Endothelial cell of umbilical vein (primary cell): ENCODE results near the gene LYPD1. TPM values are rescaled to one million over a fixed set of nuclear protein-coding genes. Genes with fewer than 3 reads are reported as not detected.

Source experiments
- BruUV-seq: library from RNA; stranded (reverse); fragments of 400-500 nt; replicated peaks from 2 replicates; lab custom pipeline; 2021; lab: Mats Ljungman, UMichigan
- CTCF ChIA-PET: fragments of 300-600, 350-600 bp; sonication (Branson Sonifier 250); formaldehyde crosslinking; loops from one replicate; lab custom pipeline; 2021; ENCODE audit warnings: antibody characterized with exemption, inconsistent platforms; lab: Charles Lee
- POLR2A ChIA-PET: fragments of 300-600, 350-600 bp; sonication (Branson Sonifier 250); formaldehyde crosslinking; loops from one replicate; lab custom pipeline; 2021; ENCODE audit warnings: antibody characterized with exemption, inconsistent platforms; lab: Charles Lee
- DNase-seq: peaks from one replicate; pipeline ENCODE4 v3.0.0-alpha.2; 2011; ENCODE audit warnings: low read depth, low spot score
- FAIRE-seq: peaks from 2 replicates; lab custom pipeline; 2011; peaks lifted over from hg19 to GRCh38; lab: Jason Lieb, UNC
- H2AFZ ChIP-seq: 2 replicates; pipeline ENCODE4 v1.6.0; 2012; ENCODE audit warnings: low read depth, low read length, control low read depth, inconsistent platforms
- H3K27ac ChIP-seq: 2 replicates; pipeline ENCODE4 v1.5.1; 2011; ENCODE audit warnings: low read depth, mild to moderate bottlenecking, control low read depth, low read length, moderate library complexity; ENCODE audit not compliant: insufficient read depth
- H3K27me3 ChIP-seq, 2 experiments: 2 replicates each; pipeline versions ENCODE4 v1.6.0 to v1.6.1; 2011; ENCODE audit warnings: low read length in 2 of 2, mixed read lengths in 1 of 2; ENCODE audit not compliant: control insufficient read depth in 2 of 2, insufficient read depth in 2 of 2
- H3K36me3 ChIP-seq, 2 experiments: 2 replicates in 1 of 2; 3 replicates in 1 of 2; pipeline ENCODE4 v1.5.1; 2011; ENCODE audit warnings: low read length in 2 of 2, mild to moderate bottlenecking in 1 of 2, moderate library complexity in 1 of 2; ENCODE audit not compliant: control insufficient read depth in 2 of 2, insufficient read depth in 2 of 2; ENCODE audit errors: extremely low read depth in 1 of 2
- H3K4me1 ChIP-seq: 3 replicates; pipeline ENCODE4 v1.5.1; 2011; ENCODE audit warnings: mild to moderate bottlenecking, low read length; ENCODE audit not compliant: control insufficient read depth, insufficient read depth; ENCODE audit errors: extremely low read depth
- H3K4me2 ChIP-seq: 2 replicates; pipeline ENCODE4 v1.6.1; 2011; ENCODE audit warnings: low read length, control low read depth, mixed read lengths; ENCODE audit not compliant: insufficient read depth
- H3K4me3 ChIP-seq, 3 experiments: fragments of 200-600 bp in 1 of 3; sonication (generic), shearing (Covaris generic) in 1 of 3; replicated peaks in 1 of 3; 2 replicates each; pipeline ENCODE4 v1.5.1; 2011 to 2016; ENCODE audit warnings: control low read depth in 3 of 3, low read length in 3 of 3, mild to moderate bottlenecking in 2 of 3, inconsistent platforms in 1 of 3, low read depth in 1 of 3, moderate library complexity in 1 of 3; ENCODE audit not compliant: insufficient read depth in 1 of 3
- H3K79me2 ChIP-seq: 2 replicates; pipeline ENCODE4 v1.6.0; 2012; ENCODE audit warnings: low read length, inconsistent platforms; ENCODE audit not compliant: control insufficient read depth, insufficient read depth
- H3K9ac ChIP-seq: replicated peaks from 2 replicates; pipeline ENCODE3; 2011; ENCODE audit warnings: low read length, control low read depth; ENCODE audit not compliant: insufficient read depth; ENCODE audit errors: extremely low read depth
- H3K9me1 ChIP-seq: replicated peaks from 3 replicates; pipeline ENCODE4 v1.6.0; 2011; ENCODE audit warnings: mild to moderate bottlenecking, low read length; ENCODE audit not compliant: control insufficient read depth, insufficient read depth; ENCODE audit errors: extremely low read depth
- H3K9me3 ChIP-seq: replicated peaks from 2 replicates; pipeline ENCODE4 v1.5.1; 2012; ENCODE audit warnings: low read length, inconsistent platforms; ENCODE audit not compliant: control insufficient read depth, insufficient read depth
- H4K20me1 ChIP-seq: replicated peaks from 2 replicates; pipeline ENCODE3; 2011; ENCODE audit warnings: mild to moderate bottlenecking, low read length; ENCODE audit not compliant: control insufficient read depth, insufficient read depth; ENCODE audit errors: extremely low read depth
- EZH2 ChIP-seq: IDR thresholded peaks from 2 replicates; pipeline ENCODE4 v1.6.1; 2012; ENCODE audit warnings: borderline replicate concordance, low read depth, mild to moderate bottlenecking, moderate library complexity, low read length, inconsistent platforms; ENCODE audit not compliant: severe bottlenecking
- FOS ChIP-seq: IDR thresholded peaks from 2 replicates; pipeline ENCODE4 v1.6.1; 2011; ENCODE audit warnings: mild to moderate bottlenecking, low read length, moderate library complexity, borderline replicate concordance; ENCODE audit not compliant: insufficient read depth
- GATA2 ChIP-seq: IDR thresholded peaks from 2 replicates; pipeline ENCODE4 v1.7.0; 2011; ENCODE audit warnings: low read depth, mild to moderate bottlenecking, moderate library complexity, mixed read lengths, low read length; ENCODE audit not compliant: insufficient read length, insufficient read depth
- JUN ChIP-seq: IDR thresholded peaks from 2 replicates; pipeline ENCODE4 v1.6.1; 2011; ENCODE audit warnings: borderline replicate concordance, low read depth; ENCODE audit not compliant: insufficient read length, insufficient read depth
- MAX ChIP-seq: IDR thresholded peaks from 2 replicates; pipeline ENCODE4 v1.6.1; 2011; ENCODE audit not compliant: insufficient read depth, insufficient read length
- MYC ChIP-seq: IDR thresholded peaks from one replicate; pipeline ENCODE4 v1.6.1; 2011; ENCODE audit warnings: mild to moderate bottlenecking, low read depth, low read length
- POLR2A ChIP-seq: IDR thresholded peaks from 2 replicates; pipeline ENCODE4 v1.6.1; 2012; ENCODE audit warnings: low read depth, mild to moderate bottlenecking, control low read depth, low read length
- POLR2AphosphoS5 ChIP-seq: IDR thresholded peaks from 2 replicates; pipeline ENCODE4 v1.6.1; 2012; ENCODE audit warnings: low read depth, mild to moderate bottlenecking, control low read depth, low read length, moderate library complexity; ENCODE audit not compliant: insufficient read depth
- dilution Hi-C: fragments of 300-500 bp; cut with MboI; formaldehyde crosslinking; loops from one replicate; pipeline ENCODE4 v1.15.0; 2019; ENCODE audit warnings: low sequenced_read_pairs; ENCODE audit not compliant: extremely low pct_ligation_motif_present
- intact Hi-C: fragments of 100-400 bp; cut with micrococcal nuclease; formaldehyde crosslinking; loops from one replicate; pipeline ENCODE4 v1.10.0; 2022
- polyA plus RNA-seq, 4 experiments: library from polyadenylated mRNA; depleted of rRNA in 3 of 4; stranded (reverse) in 3 of 4; unstranded in 1 of 4; fragments of >200 nt; gene quantifications; 2 replicates each; pipeline versions ENCODE4 v1.2.1 to v1.2.3, GENCODE V29; 2011 to 2012; ENCODE audit warnings: missing spikeins in 1 of 4
- total RNA-seq: library from RNA; stranded (reverse); gene quantifications from 2 replicates; pipeline ENCODE4 v1.2.3, GENCODE V29; 2021
- TF ChIP-seq, protein P1 (sequence below), 2 donors: IDR thresholded peaks; 1 replicate in 1 of 2; 2 replicates in 1 of 2; pipeline ENCODE4 v1.5.1; 2011; ENCODE audit warnings: low read length in 2 of 2, mild to moderate bottlenecking in 2 of 2, moderate library complexity in 2 of 2, control low read depth in 1 of 2, inconsistent platforms in 1 of 2, low read depth in 1 of 2; ENCODE audit not compliant: insufficient read depth in 1 of 2; ENCODE audit errors: extremely low read depth in 1 of 2

The LYPD1 gene
- total and polyA plus RNA-seq, 2 donors (not counting 3 experiments of a cell fraction or from before 2014, with no cell fraction given), result 76.6 to 105 TPM

DNA sequence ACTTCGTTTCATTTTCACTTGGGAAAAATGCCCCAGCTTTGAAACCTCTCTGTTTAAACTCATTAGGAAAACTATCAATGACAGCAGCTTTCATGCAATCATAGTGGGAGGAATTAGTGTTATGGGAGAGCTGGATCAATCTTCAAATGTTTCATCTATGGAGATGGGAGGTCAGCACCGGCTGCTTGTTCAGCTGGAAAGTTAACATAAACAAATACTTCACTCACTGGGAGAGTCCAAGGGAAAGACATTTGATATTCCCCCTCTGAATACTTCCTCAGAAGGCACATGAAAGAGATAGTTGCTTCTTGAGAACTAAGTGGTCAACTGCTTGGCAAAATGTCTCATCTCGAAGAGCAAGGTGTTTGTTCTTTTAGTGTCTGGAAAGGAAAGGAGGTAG lies 7.3 kb downstream of the LYPD1 start:
- Histone ChIP-seq H3K9me1 (no peaks in the 10 kb centered on the region), H3K9ac (no peak overlapping the region), H3K79me2 (peaks cover 1% of the 10 kb centered on the region), H3K4me2 (no peak overlapping the region), H3K27ac (no peak overlapping the region), H3K36me3 (peaks cover 0 to 13% of the 10 kb centered on the region in 2 experiments), H3K4me3 (no peak overlapping the region), H4K20me1 (no peaks in the 10 kb centered on the region), H3K27me3 (no peaks in the 10 kb centered on the region), H3K9me3 (no peaks in the 10 kb centered on the region), H2AFZ (no peak overlapping the region), H3K4me1 (peaks cover 12% of the 10 kb centered on the region)
- ChIA-PET POLR2A (no interaction called here), CTCF (interaction anchor here (0.8 to 1.4 kb wide), 4 partner anchors 12 to 1117 kb away, joined by 3 to 10 read pairs (median 4); no protein-coding TSS in a partner anchor)
- dilution Hi-C loops, result no loop called here
- intact Hi-C loops, result no loop called here
- no peak for TF ChIP-seq MYC
- no peak for TF ChIP-seq POLR2A
- TF ChIP-seq GATA2, result no peak
- TF ChIP-seq JUN, result no peak
- TF ChIP-seq, protein P1, sequence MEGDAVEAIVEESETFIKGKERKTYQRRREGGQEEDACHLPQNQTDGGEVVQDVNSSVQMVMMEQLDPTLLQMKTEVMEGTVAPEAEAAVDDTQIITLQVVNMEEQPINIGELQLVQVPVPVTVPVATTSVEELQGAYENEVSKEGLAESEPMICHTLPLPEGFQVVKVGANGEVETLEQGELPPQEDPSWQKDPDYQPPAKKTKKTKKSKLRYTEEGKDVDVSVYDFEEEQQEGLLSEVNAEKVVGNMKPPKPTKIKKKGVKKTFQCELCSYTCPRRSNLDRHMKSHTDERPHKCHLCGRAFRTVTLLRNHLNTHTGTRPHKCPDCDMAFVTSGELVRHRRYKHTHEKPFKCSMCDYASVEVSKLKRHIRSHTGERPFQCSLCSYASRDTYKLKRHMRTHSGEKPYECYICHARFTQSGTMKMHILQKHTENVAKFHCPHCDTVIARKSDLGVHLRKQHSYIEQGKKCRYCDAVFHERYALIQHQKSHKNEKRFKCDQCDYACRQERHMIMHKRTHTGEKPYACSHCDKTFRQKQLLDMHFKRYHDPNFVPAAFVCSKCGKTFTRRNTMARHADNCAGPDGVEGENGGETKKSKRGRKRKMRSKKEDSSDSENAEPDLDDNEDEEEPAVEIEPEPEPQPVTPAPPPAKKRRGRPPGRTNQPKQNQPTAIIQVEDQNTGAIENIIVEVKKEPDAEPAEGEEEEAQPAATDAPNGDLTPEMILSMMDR (IDR thresholded peaks at IDR 0.05; ENCODE audit: extremely low read depth in 1 of 2, insufficient read depth in 1 of 2, low read depth in 1 of 2, low read length in 2 of 2), result no peak
- TF ChIP-seq POLR2AphosphoS5, result no peak
- no peak for TF ChIP-seq EZH2
- TF ChIP-seq FOS, result no peak
- no peak for TF ChIP-seq MAX
- DNase-seq, result peak; percentile 35
- BruUV-seq, result no TSS peak
- no peak for FAIRE-seq
